Transverse colon (tissue), 3 donors: Measurements from ENCODE around the gene PLAU.

Source experiments
- CTCF ChIP-seq, 5 experiments: fragments of 200-600 bp in 3 of 5; fragments of 450-650 bp in 2 of 5; sonication (generic) in 3 of 5; IDR thresholded peaks; 1 replicate in 2 of 5; 2 replicates in 3 of 5; pipeline ENCODE4 v1.5.1; 2016 to 2017; ENCODE audit warnings: antibody characterized with exemption in 5 of 5, inconsistent platforms in 3 of 5, mild to moderate bottlenecking in 2 of 5, moderate library complexity in 1 of 5
- POLR2A ChIP-seq: fragments of 450-650 bp; IDR thresholded peaks from one replicate; pipeline ENCODE4 v1.6.1; 2016; ENCODE audit warnings: antibody characterized with exemption, mild to moderate bottlenecking, moderate library complexity

- peak; percentile 92 to 95 (median 95) for TF ChIP-seq CTCF (IDR thresholded peaks at IDR 0.05)
- TF ChIP-seq POLR2A: no peak
These were observed 29.8 kb downstream of the PLAU start for GRCh38 chr10:73940634-73941221.
